Measurements from ENCODE around the gene MLN.
A peak's percentile ranks its signal among the peaks of the same experiment; 100 is the strongest.

MLN gene

GRCh38 chr6:33816911-33817310 is 13.1 kb upstream of the MLN start:
- Mint-ChIP-seq H3K36me3 (ENCODE audit: insufficient read depth) (peaks cover 3% of the 10 kb centered on the region), H3K9me3 (no peaks in the 10 kb centered on the region), H3K4me3 (no peak overlapping the region), H3K27me3 (peaks cover 37 to 70% of the 10 kb centered on the region in 2 donors), H3K4me1 (ENCODE audit: low read depth in 2 of 2) (peaks cover 5 to 10% of the 10 kb centered on the region in 2 donors), H3K27ac (no peak overlapping the region)
- ATAC-seq (replicated peaks) = no peak
- DNase-seq = no peak

GRCh38 chr6:33815854-33816253 is 12.1 kb upstream of the MLN start:
- no peak for DNase-seq
- Mint-ChIP-seq H3K36me3 (ENCODE audit: insufficient read depth) (peaks cover 3% of the 10 kb centered on the region), H3K27me3 (peaks cover 47 to 80% of the 10 kb centered on the region in 2 donors), H3K9me3 (no peaks in the 10 kb centered on the region), H3K27ac (no peak overlapping the region), H3K4me3 (no peak overlapping the region), H3K4me1 (ENCODE audit: low read depth in 2 of 2) (peaks cover 5 to 7% of the 10 kb centered on the region in 2 donors)
- no peak for ATAC-seq (replicated peaks)

- peaks cover 3% of the 10 kb centered on the region for H3K36me3 Mint-ChIP-seq (ENCODE audit: insufficient read depth)
- DNase-seq = no peak
- no peak overlapping the region for H3K27ac Mint-ChIP-seq
- H3K4me1 Mint-ChIP-seq (ENCODE audit: low read depth in 2 of 2) = peaks cover 5 to 6% of the 10 kb centered on the region in 2 donors
- H3K9me3 Mint-ChIP-seq = no peaks in the 10 kb centered on the region
- H3K27me3 Mint-ChIP-seq = peaks cover 56 to 92% of the 10 kb centered on the region in 2 donors
- no peak overlapping the region for H3K4me3 Mint-ChIP-seq
- ATAC-seq (replicated peaks) = no peak
Measured at GRCh38 chr6:33813990-33814985, 10.5 kb upstream of the MLN start.

- Mint-ChIP-seq H3K36me3 (ENCODE audit: insufficient read depth) (peaks cover 3% of the 10 kb centered on the region), H3K4me1 (ENCODE audit: low read depth in 2 of 2) (peaks cover 5 to 13% of the 10 kb centered on the region in 2 donors), H3K27me3 (peaks cover 65 to 93% of the 10 kb centered on the region in 2 donors), H3K4me3 (no peak overlapping the region), H3K27ac (no peak overlapping the region), H3K9me3 (no peaks in the 10 kb centered on the region)
- ATAC-seq (replicated peaks) = no peak
- no peak for DNase-seq
Measured at GRCh38 chr6:33813246-33813904, 9.6 kb upstream of the MLN start.

GRCh38 chr6:33812669-33813068 is 8.9 kb upstream of the MLN start:
- Mint-ChIP-seq H3K36me3 (ENCODE audit: insufficient read depth) (peaks cover 3% of the 10 kb centered on the region), H3K4me1 (ENCODE audit: low read depth in 2 of 2) (peaks cover 11 to 20% of the 10 kb centered on the region in 2 donors)
- peak; percentile 15 to 33 (median 17) for DNase-seq

GRCh38 chr6:33809594-33809993 is 5.8 kb upstream of the MLN start:
- peaks cover 17 to 22% of the 10 kb centered on the region in 2 donors for H3K4me1 Mint-ChIP-seq (ENCODE audit: low read depth in 2 of 2)
- H3K27ac Mint-ChIP-seq = no peak overlapping the region
- peaks cover 3% of the 10 kb centered on the region for H3K36me3 Mint-ChIP-seq (ENCODE audit: insufficient read depth)
- ATAC-seq (replicated peaks) (no peak), DNase-seq (no peak)
- H3K27me3 Mint-ChIP-seq = peaks cover 73 to 92% of the 10 kb centered on the region in 2 donors
- H3K4me3 Mint-ChIP-seq = no peak overlapping the region
- H3K9me3 Mint-ChIP-seq = no peaks in the 10 kb centered on the region

More at GRCh38 chr6:33812669-33813068, 8.9 kb upstream of the MLN start:
- Mint-ChIP-seq H3K9me3 (no peaks in the 10 kb centered on the region), H3K27ac (no peak overlapping the region), H3K27me3 (peaks cover 72 to 96% of the 10 kb centered on the region in 2 donors), H3K4me3 (no peak overlapping the region)
- ATAC-seq (replicated peaks) = no peak

GRCh38 chr6:33808641-33809180 is 4.9 kb upstream of the MLN start:
- Mint-ChIP-seq H3K27ac (no peak overlapping the region), H3K4me3 (no peak overlapping the region), H3K27me3 (peaks cover 71 to 91% of the 10 kb centered on the region in 2 donors), H3K36me3 (ENCODE audit: insufficient read depth) (peaks cover 3% of the 10 kb centered on the region), H3K4me1 (ENCODE audit: low read depth in 2 of 2) (peaks cover 17 to 22% of the 10 kb centered on the region in 2 donors), H3K9me3 (no peaks in the 10 kb centered on the region)
- DNase-seq (no peak), ATAC-seq (replicated peaks) (no peak)

GRCh38 chr6:33807606-33808005 is 3.8 kb upstream of the MLN start:
- peaks cover under 1% of the 10 kb centered on the region for H3K36me3 Mint-ChIP-seq (ENCODE audit: insufficient read depth)
- H3K27me3 Mint-ChIP-seq = peaks cover 63 to 91% of the 10 kb centered on the region in 2 donors
- H3K27ac Mint-ChIP-seq = no peak overlapping the region
- peak overlapping the region; percentile 50 to 67 for H3K4me3 Mint-ChIP-seq
- no peaks in the 10 kb centered on the region for H3K9me3 Mint-ChIP-seq
- no peak for ATAC-seq (replicated peaks)
- DNase-seq = no peak
- H3K4me1 Mint-ChIP-seq (ENCODE audit: low read depth in 2 of 2) = peaks cover 14 to 22% of the 10 kb centered on the region in 2 donors

- H3K36me3 Mint-ChIP-seq (ENCODE audit: insufficient read depth) = no peaks in the 10 kb centered on the region
- peaks cover 12 to 22% of the 10 kb centered on the region in 2 donors for H3K4me1 Mint-ChIP-seq (ENCODE audit: low read depth in 2 of 2)
- no peak for ATAC-seq (replicated peaks)
- H3K27me3 Mint-ChIP-seq = peaks cover 55 to 88% of the 10 kb centered on the region in 2 donors
- H3K27ac Mint-ChIP-seq = no peak overlapping the region
- no peak for DNase-seq
- H3K9me3 Mint-ChIP-seq = no peaks in the 10 kb centered on the region
- H3K4me3 Mint-ChIP-seq = no peak overlapping the region
Measured at GRCh38 chr6:33806841-33807240, 3.0 kb upstream of the MLN start.

GRCh38 chr6:33802186-33802958 is 1.4 kb downstream of the MLN start:
- no peaks in the 10 kb centered on the region for H3K36me3 Mint-ChIP-seq (ENCODE audit: insufficient read depth)
- no peak overlapping the region for H3K4me3 Mint-ChIP-seq
- ATAC-seq (replicated peaks) = no peak
- no peak overlapping the region for H3K27ac Mint-ChIP-seq
- H3K4me1 Mint-ChIP-seq (ENCODE audit: low read depth in 2 of 2) = peaks cover 3% of the 10 kb centered on the region in 2 donors
- peaks cover 34 to 84% of the 10 kb centered on the region in 2 donors for H3K27me3 Mint-ChIP-seq
- H3K9me3 Mint-ChIP-seq = no peaks in the 10 kb centered on the region
- no peak for DNase-seq

- H3K4me1 Mint-ChIP-seq (ENCODE audit: low read depth in 2 of 2) = peaks cover 0 to under 1% of the 10 kb centered on the region in 2 donors
- no peaks in the 10 kb centered on the region for H3K36me3 Mint-ChIP-seq (ENCODE audit: insufficient read depth)
- no peak for ATAC-seq (replicated peaks)
- H3K4me3 Mint-ChIP-seq = no peak overlapping the region
- DNase-seq = no peak
- H3K27ac Mint-ChIP-seq = no peak overlapping the region
- peaks cover 36 to 84% of the 10 kb centered on the region in 2 donors for H3K27me3 Mint-ChIP-seq
- H3K9me3 Mint-ChIP-seq = no peaks in the 10 kb centered on the region
Measured at GRCh38 chr6:33801611-33802010, 2.2 kb downstream of the MLN start.

GRCh38 chr6:33800248-33800969 is 3.4 kb downstream of the MLN start:
- H3K9me3 Mint-ChIP-seq = no peaks in the 10 kb centered on the region
- no peak overlapping the region for H3K4me3 Mint-ChIP-seq
- DNase-seq (no peak), ATAC-seq (replicated peaks) (no peak)
- H3K27ac Mint-ChIP-seq = no peak overlapping the region
- peaks cover 34 to 81% of the 10 kb centered on the region in 2 donors for H3K27me3 Mint-ChIP-seq
- no peaks in the 10 kb centered on the region for H3K36me3 Mint-ChIP-seq (ENCODE audit: insufficient read depth)
- no peaks in the 10 kb centered on the region for H3K4me1 Mint-ChIP-seq (ENCODE audit: low read depth in 2 of 2)
